GM23248 (cell line): ENCODE results near the gene EDAR.

ENCODE experiments used
- EZH2 ChIP-seq: fragments of 200-600 bp; sonication (generic); IDR thresholded peaks from 2 replicates; pipeline ENCODE4 v1.6.1; 2018; ENCODE audit warnings: antibody characterized with exemption, mild to moderate bottlenecking; ENCODE audit not compliant: insufficient read depth, poor library complexity, severe bottlenecking
- EZH2phosphoT487 ChIP-seq: fragments of 200-600 bp; sonication (generic); IDR thresholded peaks from 2 replicates; pipeline ENCODE4 v1.6.1; 2018; ENCODE audit warnings: antibody characterized with exemption, moderate library complexity, mild to moderate bottlenecking, low read depth; ENCODE audit not compliant: insufficient read depth

DNA sequence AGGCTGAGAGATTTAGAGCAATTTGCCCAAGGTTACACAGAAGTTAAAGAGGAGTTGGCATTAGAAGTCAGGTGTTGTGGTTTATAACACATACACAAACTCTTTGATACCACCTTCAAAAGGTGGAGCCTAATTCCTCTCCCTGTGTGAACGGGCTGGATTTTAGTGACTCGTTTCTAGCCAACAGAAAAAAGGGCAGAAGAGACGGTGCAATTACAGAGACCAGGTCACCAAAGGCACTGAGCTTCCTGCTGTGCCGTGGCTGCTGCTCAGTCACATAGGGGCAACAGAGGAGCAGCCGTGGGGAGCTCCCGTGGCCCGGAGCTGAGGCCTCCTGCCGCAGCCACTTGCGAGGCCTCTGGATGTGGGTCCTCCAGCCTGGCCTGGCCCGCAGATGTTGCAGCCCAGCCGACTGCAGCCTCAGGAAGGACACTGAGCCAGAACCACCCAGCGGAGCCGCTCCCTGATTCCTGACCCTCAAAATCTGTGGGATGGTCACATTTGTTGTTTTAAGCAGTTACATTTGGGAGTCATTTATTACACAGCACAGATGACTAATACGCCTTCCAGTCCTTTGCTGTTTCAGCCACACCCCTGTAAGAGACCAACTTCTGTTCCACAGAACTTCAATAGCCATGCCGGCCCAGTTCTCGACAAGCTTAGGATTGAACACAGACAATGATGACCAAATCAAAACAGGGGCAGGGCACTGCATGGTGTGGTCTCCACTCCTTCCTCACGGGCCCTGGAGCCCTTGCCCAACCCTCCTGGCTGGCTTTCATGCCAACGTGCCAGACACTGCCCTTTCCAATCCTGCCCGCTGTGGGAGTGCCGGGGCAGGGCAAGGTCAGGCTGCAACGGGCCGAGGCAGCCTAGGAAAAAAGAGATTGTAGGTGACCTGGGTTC, 17.1 kb downstream of the EDAR start:
- TF ChIP-seq EZH2phosphoT487 (no peak), EZH2 (no peak)
